ENCODE results near the gene CYP39A1. TPM values are rescaled to one million over a fixed set of nuclear protein-coding genes. Genes with fewer than 3 reads are reported as not detected.

Gene CYP39A1
- total RNA-seq, 1 donor = 4.3 TPM

- H2AFZ ChIP-seq (ENCODE audit: low read length) = no peak overlapping the region
- no peaks in the 10 kb centered on the region for H3K79me2 ChIP-seq (ENCODE audit: insufficient read depth, low read length)
- no peaks in the 10 kb centered on the region for H3K36me3 ChIP-seq (ENCODE audit: insufficient read depth, low read length)
- H3K4me2 ChIP-seq (ENCODE audit: insufficient read depth, low read length) = no peak overlapping the region
- no peak for TF ChIP-seq CTCF (IDR thresholded peaks at IDR 0.05; ENCODE audit: extremely low read depth, low read depth, low read length)
- H3K4me1 ChIP-seq (ENCODE audit: insufficient read depth, low read length) = no peaks in the 10 kb centered on the region
- no peak for DNase-seq (ENCODE audit: insufficient read length, low spot score, missing footprints)
- no peaks in the 10 kb centered on the region for H3K9me3 ChIP-seq (ENCODE audit: low read depth, low read length)
- no peak overlapping the region for H3K27ac ChIP-seq (ENCODE audit: low read depth, low read length)
- no peaks in the 10 kb centered on the region for H3K27me3 ChIP-seq (ENCODE audit: insufficient read depth, low read length)
- peaks cover 2% of the 10 kb centered on the region for H4K20me1 ChIP-seq (ENCODE audit: insufficient read depth, low read length)
- H3K4me3 ChIP-seq (ENCODE audit: insufficient read depth, low read length) = no peak overlapping the region
Observed at GRCh38 chr6:46674410-46674809, 21.8 kb upstream of the CYP39A1 start.

GRCh38 chr6:46667377-46667776, 14.8 kb upstream of the CYP39A1 start:
- no peak for DNase-seq (ENCODE audit: insufficient read length, low spot score, missing footprints)

GRCh38 chr6:46661483-46661882, 8.9 kb upstream of the CYP39A1 start:
- H2AFZ ChIP-seq (ENCODE audit: low read length) = no peak overlapping the region
- H3K27ac ChIP-seq (ENCODE audit: low read depth, low read length) = no peak overlapping the region
- H3K79me2 ChIP-seq (ENCODE audit: insufficient read depth, low read length) = no peaks in the 10 kb centered on the region
- DNase-seq (ENCODE audit: insufficient read length, low spot score, missing footprints) = no peak
- no peaks in the 10 kb centered on the region for H3K9me3 ChIP-seq (ENCODE audit: low read depth, low read length)
- no peaks in the 10 kb centered on the region for H3K4me1 ChIP-seq (ENCODE audit: insufficient read depth, low read length)
- H3K27me3 ChIP-seq (ENCODE audit: insufficient read depth, low read length) = no peaks in the 10 kb centered on the region
- TF ChIP-seq CTCF (IDR thresholded peaks at IDR 0.05; ENCODE audit: extremely low read depth, low read depth, low read length) = no peak
- no peaks in the 10 kb centered on the region for H3K36me3 ChIP-seq (ENCODE audit: insufficient read depth, low read length)
- H3K4me3 ChIP-seq (ENCODE audit: insufficient read depth, low read length) = no peak overlapping the region
- H3K4me2 ChIP-seq (ENCODE audit: insufficient read depth, low read length) = no peak overlapping the region
- no peaks in the 10 kb centered on the region for H4K20me1 ChIP-seq (ENCODE audit: insufficient read depth, low read length)

More at GRCh38 chr6:46667377-46667776, 14.8 kb upstream of the CYP39A1 start:
- no peak overlapping the region for H3K4me3 ChIP-seq (ENCODE audit: insufficient read depth, low read length)
- H3K9me3 ChIP-seq (ENCODE audit: low read depth, low read length) = no peaks in the 10 kb centered on the region
- H3K36me3 ChIP-seq (ENCODE audit: insufficient read depth, low read length) = no peaks in the 10 kb centered on the region
- H2AFZ ChIP-seq (ENCODE audit: low read length) = no peak overlapping the region
- H3K4me1 ChIP-seq (ENCODE audit: insufficient read depth, low read length) = no peaks in the 10 kb centered on the region
- H3K79me2 ChIP-seq (ENCODE audit: insufficient read depth, low read length) = no peaks in the 10 kb centered on the region
- no peak overlapping the region for H3K4me2 ChIP-seq (ENCODE audit: insufficient read depth, low read length)
- H3K27me3 ChIP-seq (ENCODE audit: insufficient read depth, low read length) = no peaks in the 10 kb centered on the region
- no peaks in the 10 kb centered on the region for H4K20me1 ChIP-seq (ENCODE audit: insufficient read depth, low read length)
- no peak for TF ChIP-seq CTCF (IDR thresholded peaks at IDR 0.05; ENCODE audit: extremely low read depth, low read depth, low read length)
- no peak overlapping the region for H3K27ac ChIP-seq (ENCODE audit: low read depth, low read length)

- Histone ChIP-seq H3K4me3 (ENCODE audit: insufficient read depth, low read length) (no peak overlapping the region), H2AFZ (ENCODE audit: low read length) (no peak overlapping the region), H3K36me3 (ENCODE audit: insufficient read depth, low read length) (no peaks in the 10 kb centered on the region), H3K9me3 (ENCODE audit: low read depth, low read length) (no peaks in the 10 kb centered on the region), H3K27me3 (ENCODE audit: insufficient read depth, low read length) (no peaks in the 10 kb centered on the region), H4K20me1 (ENCODE audit: insufficient read depth, low read length) (no peaks in the 10 kb centered on the region), H3K4me1 (ENCODE audit: insufficient read depth, low read length) (peaks cover under 1% of the 10 kb centered on the region), H3K79me2 (ENCODE audit: insufficient read depth, low read length) (no peaks in the 10 kb centered on the region), H3K27ac (ENCODE audit: low read depth, low read length) (no peak overlapping the region), H3K4me2 (ENCODE audit: insufficient read depth, low read length) (no peak overlapping the region)
- TF ChIP-seq CTCF (IDR thresholded peaks at IDR 0.05; ENCODE audit: extremely low read depth, low read depth, low read length) = no peak
- DNase-seq (ENCODE audit: insufficient read length, low spot score, missing footprints) = no peak
Observed at GRCh38 chr6:46657642-46658041, 5.0 kb upstream of the CYP39A1 start.
